OCI-LY7 (cell line): ENCODE data around the gene SHROOM3. TPM values are rescaled to one million over a fixed set of nuclear protein-coding genes. Genes with fewer than 3 reads are reported as not detected.

Experiments
- BruUV-seq: library from RNA; stranded (reverse); fragments of 400-500 nt; replicated peaks from 2 replicates; lab custom pipeline; 2021; lab: Mats Ljungman, UMichigan
- CTCF ChIA-PET: fragments of 300-600 bp; sonication (Branson Sonifier 250); formaldehyde crosslinking; loops from one replicate; lab custom pipeline; 2022; ENCODE audit warnings: antibody characterized with exemption; ENCODE audit not compliant: unreplicated experiment; lab: Charles Lee
- POLR2A ChIA-PET: fragments of 300-600 bp; sonication (Branson Sonifier 250); formaldehyde crosslinking; loops from one replicate; lab custom pipeline; 2022; ENCODE audit warnings: antibody characterized with exemption; lab: Charles Lee
- DNase-seq: peaks from one replicate; pipeline ENCODE4 v3.0.0-alpha.2; 2015; ENCODE audit warnings: low spot score
- H2AFZ ChIP-seq: fragments of 200-600 bp; sonication (generic), shearing (Covaris generic); 2 replicates; pipeline ENCODE4 v1.6.1; 2014; ENCODE audit warnings: mild to moderate bottlenecking, antibody characterized with exemption, low read length, moderate library complexity
- H3K27ac ChIP-seq: fragments of 200-600 bp; sonication (generic); 2 replicates; pipeline ENCODE4 v1.5.1; 2014; ENCODE audit warnings: mixed run types, low read depth, mild to moderate bottlenecking, moderate library complexity, low read length, inconsistent platforms; ENCODE audit not compliant: poor library complexity, severe bottlenecking
- H3K36me3 ChIP-seq: fragments of 200-600 bp; sonication (generic); 2 replicates; pipeline ENCODE4 v1.6.1; 2014; ENCODE audit warnings: mild to moderate bottlenecking, antibody characterized with exemption, low read length, moderate library complexity, mixed read lengths; ENCODE audit not compliant: insufficient read depth
- H3K4me1 ChIP-seq: fragments of 200-600 bp; sonication (generic); 2 replicates; pipeline ENCODE4 v1.5.1; 2014; ENCODE audit warnings: mild to moderate bottlenecking, low read length; ENCODE audit not compliant: insufficient read depth, poor library complexity, severe bottlenecking
- H3K4me2 ChIP-seq: fragments of 200-600 bp; sonication (generic); 2 replicates; pipeline ENCODE4 v1.6.1; 2014; ENCODE audit warnings: mild to moderate bottlenecking, low read length
- H3K4me3 ChIP-seq: fragments of 200-600 bp; sonication (generic); 2 replicates; pipeline ENCODE4 v1.5.1; 2014; ENCODE audit warnings: mild to moderate bottlenecking, low read depth, low read length; ENCODE audit not compliant: poor library complexity, severe bottlenecking
- H3K79me2 ChIP-seq: fragments of 200-600 bp; sonication (generic); 2 replicates; pipeline ENCODE4 v1.6.1; 2016; ENCODE audit warnings: low read depth, mild to moderate bottlenecking, low read length, moderate library complexity, mixed read lengths; ENCODE audit not compliant: insufficient read depth
- H3K9me2 ChIP-seq: fragments of 200-600 bp; sonication (generic); 2 replicates; pipeline ENCODE4 v1.6.1; 2016; ENCODE audit warnings: mild to moderate bottlenecking, low read length, mixed read lengths; ENCODE audit not compliant: insufficient read depth
- H3K9me3 ChIP-seq: fragments of 200-600 bp; sonication (generic); 2 replicates; pipeline ENCODE4 v1.6.1; 2014; ENCODE audit warnings: mild to moderate bottlenecking, mixed run types, low read length, mixed read lengths
- H4K20me1 ChIP-seq: fragments of 200-600 bp; sonication (generic); 2 replicates; pipeline ENCODE4 v1.6.1; 2014; ENCODE audit warnings: mild to moderate bottlenecking, antibody characterized with exemption, low read length, moderate library complexity, mixed read lengths; ENCODE audit not compliant: insufficient read depth
- EZH2phosphoT487 ChIP-seq: fragments of 200-600 bp; sonication (generic); IDR thresholded peaks from 2 replicates; pipeline ENCODE4 v1.6.1; 2018; ENCODE audit warnings: low read depth, borderline replicate concordance, mild to moderate bottlenecking, mixed run types, antibody characterized with exemption, low read length, moderate library complexity, mixed read lengths
- intact Hi-C: fragments of 100-400 bp; cut with micrococcal nuclease; formaldehyde crosslinking; loops from one replicate; pipeline ENCODE4 v1.10.0; 2022; ENCODE audit not compliant: unreplicated experiment
- total RNA-seq, 2 experiments: library from RNA; depleted of rRNA in 1 of 2; stranded (reverse); fragments of >200 nt in 1 of 2; shearing (Covaris generic) in 1 of 2; gene quantifications; 2 replicates each; pipeline ENCODE4 v1.2.3, GENCODE V29; 2014 to 2022
- TF ChIP-seq, protein P1 (sequence below): fragments of 200-600 bp; sonication (generic); conservative IDR thresholded peaks from 2 replicates; pipeline ENCODE4 v1.5.1; 2014; ENCODE audit warnings: mild to moderate bottlenecking, antibody characterized with exemption, low read length, moderate library complexity, mixed read lengths

Gene SHROOM3
- total RNA-seq, 2 experiments from 2014 or later, result not detected

- no peak overlapping the region for H3K4me3 ChIP-seq
- H3K4me1 ChIP-seq, result no peaks in the 10 kb centered on the region
- no TSS peak for BruUV-seq
- no peaks in the 10 kb centered on the region for H3K36me3 ChIP-seq
- TF ChIP-seq, protein P1, sequence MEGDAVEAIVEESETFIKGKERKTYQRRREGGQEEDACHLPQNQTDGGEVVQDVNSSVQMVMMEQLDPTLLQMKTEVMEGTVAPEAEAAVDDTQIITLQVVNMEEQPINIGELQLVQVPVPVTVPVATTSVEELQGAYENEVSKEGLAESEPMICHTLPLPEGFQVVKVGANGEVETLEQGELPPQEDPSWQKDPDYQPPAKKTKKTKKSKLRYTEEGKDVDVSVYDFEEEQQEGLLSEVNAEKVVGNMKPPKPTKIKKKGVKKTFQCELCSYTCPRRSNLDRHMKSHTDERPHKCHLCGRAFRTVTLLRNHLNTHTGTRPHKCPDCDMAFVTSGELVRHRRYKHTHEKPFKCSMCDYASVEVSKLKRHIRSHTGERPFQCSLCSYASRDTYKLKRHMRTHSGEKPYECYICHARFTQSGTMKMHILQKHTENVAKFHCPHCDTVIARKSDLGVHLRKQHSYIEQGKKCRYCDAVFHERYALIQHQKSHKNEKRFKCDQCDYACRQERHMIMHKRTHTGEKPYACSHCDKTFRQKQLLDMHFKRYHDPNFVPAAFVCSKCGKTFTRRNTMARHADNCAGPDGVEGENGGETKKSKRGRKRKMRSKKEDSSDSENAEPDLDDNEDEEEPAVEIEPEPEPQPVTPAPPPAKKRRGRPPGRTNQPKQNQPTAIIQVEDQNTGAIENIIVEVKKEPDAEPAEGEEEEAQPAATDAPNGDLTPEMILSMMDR, result no peak
- TF ChIP-seq EZH2phosphoT487, result no peak
- H3K9me3 ChIP-seq, result no peaks in the 10 kb centered on the region
- H4K20me1 ChIP-seq, result no peaks in the 10 kb centered on the region
- H3K9me2 ChIP-seq, result no peaks in the 10 kb centered on the region
- no peak overlapping the region for H3K27ac ChIP-seq
- CTCF ChIA-PET, result no interaction called here
- no peaks in the 10 kb centered on the region for H3K79me2 ChIP-seq
- no peak overlapping the region for H3K4me2 ChIP-seq
- POLR2A ChIA-PET, result interaction anchor here (0.7 kb wide), 1 partner anchor 172 kb away, joined by 3 read pairs; no protein-coding TSS in a partner anchor
- no peak overlapping the region for H2AFZ ChIP-seq
- intact Hi-C loops, result no loop called here
- DNase-seq, result no peak
These were observed 367.4 kb downstream of the SHROOM3 start for GRCh38 chr4:76802236-76803021.

DNA sequence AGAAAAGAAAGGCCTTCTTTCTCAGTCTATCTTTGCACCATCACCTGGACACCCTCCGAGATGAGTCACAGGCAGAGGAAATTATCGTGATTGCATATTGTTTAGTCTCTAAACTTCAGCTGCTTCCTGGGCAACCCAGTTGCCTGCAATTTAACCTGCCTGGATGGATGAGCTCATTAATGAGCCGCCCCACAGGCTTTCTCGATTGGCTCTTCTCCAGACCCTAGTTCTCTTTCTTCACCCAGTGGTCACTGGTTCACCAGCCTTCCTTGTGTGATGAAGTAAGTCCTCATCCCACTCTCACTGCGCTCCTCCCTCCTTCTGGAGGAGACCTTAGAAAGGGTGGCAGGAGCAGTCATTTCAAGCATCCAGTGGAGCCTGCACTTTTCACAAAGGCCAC lies 368.5 kb downstream of the SHROOM3 start:
- CTCF ChIA-PET, result no interaction called here
- Histone ChIP-seq H3K79me2 (no peaks in the 10 kb centered on the region), H3K9me2 (no peaks in the 10 kb centered on the region), H3K27ac (no peak overlapping the region), H3K36me3 (no peaks in the 10 kb centered on the region), H2AFZ (no peak overlapping the region), H3K9me3 (no peaks in the 10 kb centered on the region), H3K4me2 (no peak overlapping the region), H3K4me1 (no peaks in the 10 kb centered on the region), H4K20me1 (no peaks in the 10 kb centered on the region), H3K4me3 (no peak overlapping the region)
- TF ChIP-seq, protein P1, result no peak
- TF ChIP-seq EZH2phosphoT487, result no peak
- BruUV-seq, result no TSS peak
- intact Hi-C loops, result no loop called here
- DNase-seq, result no peak
- POLR2A ChIA-PET, result no interaction called here

DNA sequence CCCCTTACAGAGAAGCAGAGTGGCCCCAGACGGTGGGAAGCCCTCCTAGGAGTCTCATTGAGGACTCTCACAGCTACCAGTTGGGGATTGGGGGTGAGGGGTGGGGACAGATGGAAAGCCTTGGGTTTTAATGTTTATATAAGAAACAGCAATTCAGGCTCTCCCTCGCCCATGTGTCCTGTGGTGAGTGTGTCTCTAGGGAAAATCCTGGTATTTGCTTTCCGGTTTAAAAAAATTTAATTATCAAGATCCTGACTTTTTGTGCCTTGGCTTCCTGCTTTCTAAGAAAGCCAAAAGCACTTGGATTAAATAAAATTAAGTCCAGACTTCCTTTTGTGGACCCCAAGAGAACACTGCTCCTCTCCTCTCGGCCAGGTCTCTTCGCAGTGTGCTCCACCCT lies 369.1 kb downstream of the SHROOM3 start:
- ChIA-PET POLR2A (no interaction called here), CTCF (no interaction called here)
- TF ChIP-seq EZH2phosphoT487, result no peak
- TF ChIP-seq, protein P1, result no peak
- Histone ChIP-seq H3K27ac (no peak overlapping the region), H4K20me1 (no peaks in the 10 kb centered on the region), H3K9me3 (no peaks in the 10 kb centered on the region), H3K79me2 (no peaks in the 10 kb centered on the region), H2AFZ (no peak overlapping the region), H3K4me1 (no peaks in the 10 kb centered on the region), H3K36me3 (no peaks in the 10 kb centered on the region), H3K4me3 (no peak overlapping the region), H3K9me2 (no peaks in the 10 kb centered on the region), H3K4me2 (no peak overlapping the region)
- intact Hi-C loops, result no loop called here
- DNase-seq, result no peak
- no TSS peak for BruUV-seq
